HG03442 (cell line): ENCODE data around the gene PSMD6.
A peak's percentile ranks its signal among the peaks of the same experiment; 100 is the strongest.

ENCODE experiments used
- ATAC-seq: cut with Tn5 transposase; IDR thresholded peaks from one replicate; pipeline ENCODE4 v1.9.1; 2021; ENCODE audit warnings: mild to moderate bottlenecking, moderate library complexity; ENCODE audit not compliant: unreplicated experiment

The PSMD6 gene

GRCh38 chr3:64023187-64023860, at the start of gene PSMD6:
TSS of gene PSMD6 (minus strand) at chr3:64023494. CDS start at chr3:64023419, 75 bp downstream.
- peak; percentile 97 for ATAC-seq

GRCh38 chr3:64072126-64072525, 48.8 kb upstream of the PSMD6 start:
- no peak for ATAC-seq

- no peak for ATAC-seq
Measured at GRCh38 chr3:64070704-64071103, 47.4 kb upstream of the PSMD6 start.

- no peak for ATAC-seq
Measured at GRCh38 chr3:64067506-64068346, 44.4 kb upstream of the PSMD6 start.

GRCh38 chr3:64064804-64065203, 41.5 kb upstream of the PSMD6 start:
- ATAC-seq: no peak

- no peak for ATAC-seq
Measured at GRCh38 chr3:64063983-64064438, 40.7 kb upstream of the PSMD6 start.

GRCh38 chr3:64063207-64063982, 40.1 kb upstream of the PSMD6 start:
- no peak for ATAC-seq

GRCh38 chr3:64061628-64062027, 38.3 kb upstream of the PSMD6 start:
- no peak for ATAC-seq

GRCh38 chr3:64059484-64060175, 36.3 kb upstream of the PSMD6 start:
- no peak for ATAC-seq

- no peak for ATAC-seq
Measured at GRCh38 chr3:64058566-64058965, 35.3 kb upstream of the PSMD6 start.

- ATAC-seq: no peak
Measured at GRCh38 chr3:64057231-64057630, 33.9 kb upstream of the PSMD6 start.

GRCh38 chr3:64056606-64057180, 33.4 kb upstream of the PSMD6 start:
- ATAC-seq: no peak

- ATAC-seq: no peak
Measured at GRCh38 chr3:64055076-64055475, 31.8 kb upstream of the PSMD6 start.

GRCh38 chr3:64054488-64054887, 31.2 kb upstream of the PSMD6 start:
- no peak for ATAC-seq

- no peak for ATAC-seq
Measured at GRCh38 chr3:64053581-64053980, 30.3 kb upstream of the PSMD6 start.

GRCh38 chr3:64053117-64053516, 29.8 kb upstream of the PSMD6 start:
- ATAC-seq: no peak

GRCh38 chr3:64049832-64050231, 26.5 kb upstream of the PSMD6 start:
- ATAC-seq: no peak

- ATAC-seq: no peak
Measured at GRCh38 chr3:64049136-64049535, 25.8 kb upstream of the PSMD6 start.

- no peak for ATAC-seq
Measured at GRCh38 chr3:64048631-64049061, 25.4 kb upstream of the PSMD6 start.

- no peak for ATAC-seq
Measured at GRCh38 chr3:64047787-64048186, 24.5 kb upstream of the PSMD6 start.
